ENCODE measurements around the gene AMOT.
A peak's percentile ranks its signal among the peaks of the same experiment; 100 is the strongest.

AMOT gene

DNA sequence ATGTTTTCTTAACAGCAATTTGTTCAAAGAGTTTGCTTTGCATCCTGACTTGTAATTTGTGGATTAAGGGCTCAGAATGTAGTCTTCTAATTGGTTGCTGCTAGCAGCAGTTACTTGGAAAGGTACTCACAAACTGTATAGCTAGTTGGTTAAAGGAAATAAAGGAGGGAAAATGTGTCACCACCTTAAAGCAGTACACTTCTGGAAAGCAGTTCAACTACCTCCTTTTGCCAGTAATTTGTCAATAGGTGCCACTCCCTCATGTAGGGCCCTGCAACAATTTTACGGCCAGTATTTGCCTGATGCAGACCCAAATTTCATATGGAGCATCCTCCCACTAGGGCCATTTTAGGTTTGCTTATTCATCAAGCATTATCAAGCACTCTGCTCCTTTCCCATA lies 20.8 kb downstream of the AMOT start:
- Histone ChIP-seq H3K36me3 (ENCODE audit: control insufficient read depth, insufficient read depth, low read length) (no peaks in the 10 kb centered on the region), H3K9me3 (ENCODE audit: control insufficient read depth, low read length) (no peaks in the 10 kb centered on the region), H3K27ac (ENCODE audit: low read depth, low read length, severe bottlenecking) (no peak overlapping the region), H3K4me1 (ENCODE audit: control insufficient read depth, insufficient read depth, low read length, poor library complexity, severe bottlenecking) (peaks cover 3% of the 10 kb centered on the region), H3K4me3 (ENCODE audit: extremely low read depth, insufficient read depth, low read length, poor library complexity, severe bottlenecking) (no peak overlapping the region)
- 100% methylated on average over 1 of the region's 1 CpG; no CpG with 5 or more reads in 1 of the 2 experiments for WGBS, 2 experiments (ENCODE audit: insufficient coverage in 2 of 2)

DNA sequence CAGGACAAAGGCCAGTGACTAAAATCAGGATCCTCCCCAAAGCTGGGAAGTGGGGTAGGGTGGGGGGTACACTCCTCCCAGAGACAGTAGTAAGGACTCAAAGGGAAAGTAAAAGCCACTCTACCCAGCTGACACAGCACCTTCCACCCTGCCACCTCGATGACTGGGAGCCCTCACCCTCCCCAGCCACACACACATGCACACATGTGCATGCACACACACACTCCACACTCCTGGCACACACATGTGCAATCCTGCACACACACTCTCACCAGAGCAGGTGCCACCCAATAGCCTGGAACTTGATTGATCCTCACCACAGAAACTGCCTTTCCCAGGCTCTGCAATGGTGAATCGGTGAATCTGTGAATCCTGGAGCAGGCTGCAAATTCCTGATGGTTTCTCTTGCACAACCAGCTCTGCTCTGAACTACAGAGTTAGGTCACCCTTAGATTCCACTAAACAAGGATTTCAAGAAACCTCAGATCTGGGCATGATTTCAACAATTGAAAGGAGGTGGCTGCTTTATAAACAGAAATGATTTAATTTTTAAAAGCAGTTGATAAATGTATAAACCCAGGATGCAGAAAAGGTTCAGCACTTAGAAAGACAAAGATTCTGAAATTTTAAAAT lies 21.5 kb downstream of the AMOT start:
- Histone ChIP-seq H3K9me3 (ENCODE audit: control insufficient read depth, low read length) (no peaks in the 10 kb centered on the region), H3K36me3 (ENCODE audit: control insufficient read depth, insufficient read depth, low read length) (no peaks in the 10 kb centered on the region), H3K27ac (ENCODE audit: low read depth, low read length, severe bottlenecking) (no peak overlapping the region), H3K4me1 (ENCODE audit: control insufficient read depth, insufficient read depth, low read length, poor library complexity, severe bottlenecking) (peaks cover 3% of the 10 kb centered on the region), H3K4me3 (ENCODE audit: extremely low read depth, insufficient read depth, low read length, poor library complexity, severe bottlenecking) (no peak overlapping the region)
- 100% methylated on average over 1 of the region's 2 CpGs for WGBS, 2 experiments (ENCODE audit: insufficient coverage in 2 of 2)

DNA sequence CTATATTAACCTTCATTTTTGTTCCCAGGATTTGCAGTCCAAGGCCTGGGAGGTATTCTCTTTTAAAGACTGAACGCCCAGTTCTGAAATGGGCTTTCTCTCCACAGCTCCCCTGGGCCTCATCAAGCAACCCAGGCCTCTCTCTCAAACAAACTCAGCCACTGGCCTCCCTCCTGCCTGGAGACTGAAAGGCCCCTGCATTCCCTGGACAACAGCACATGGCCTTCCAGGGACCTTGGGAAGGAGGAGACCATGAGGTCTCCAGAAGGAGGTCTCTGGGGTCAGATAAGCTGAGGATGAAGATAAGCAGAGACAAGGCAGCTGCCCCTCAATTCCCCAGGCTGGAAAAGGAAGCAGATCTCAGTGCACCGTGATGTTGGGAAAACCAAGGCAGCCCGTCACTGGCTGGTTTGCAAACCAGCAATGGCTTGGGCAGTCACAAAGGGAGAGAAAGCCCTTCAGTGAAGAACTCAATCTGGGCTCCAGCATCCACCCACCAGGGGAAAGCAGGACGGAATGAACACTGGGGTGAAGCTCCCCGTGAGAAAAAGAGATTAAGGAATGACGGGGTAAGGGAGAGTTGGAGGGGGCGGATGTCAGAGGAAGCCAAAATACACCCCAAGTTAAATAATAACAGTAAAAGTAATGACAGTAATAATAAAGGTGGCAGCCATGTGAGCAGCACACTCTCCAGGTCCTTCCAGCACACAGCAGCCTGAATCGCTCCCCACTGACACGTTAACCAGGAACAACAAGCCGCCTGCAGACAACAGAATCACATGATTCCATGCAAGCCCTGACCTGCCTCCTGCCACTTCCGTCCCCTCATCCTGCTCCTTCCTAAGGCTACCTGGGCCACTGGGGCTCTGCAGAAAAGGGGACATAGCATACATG lies 22.3 kb downstream of the AMOT start:
- 100% methylated on average over 1 of the region's 11 CpGs; no CpG with 5 or more reads in 1 of the 2 experiments for WGBS, 2 experiments (ENCODE audit: insufficient coverage in 2 of 2)
- H3K27ac ChIP-seq (ENCODE audit: low read depth, low read length, severe bottlenecking), result peak overlapping the region; percentile 23

DNA sequence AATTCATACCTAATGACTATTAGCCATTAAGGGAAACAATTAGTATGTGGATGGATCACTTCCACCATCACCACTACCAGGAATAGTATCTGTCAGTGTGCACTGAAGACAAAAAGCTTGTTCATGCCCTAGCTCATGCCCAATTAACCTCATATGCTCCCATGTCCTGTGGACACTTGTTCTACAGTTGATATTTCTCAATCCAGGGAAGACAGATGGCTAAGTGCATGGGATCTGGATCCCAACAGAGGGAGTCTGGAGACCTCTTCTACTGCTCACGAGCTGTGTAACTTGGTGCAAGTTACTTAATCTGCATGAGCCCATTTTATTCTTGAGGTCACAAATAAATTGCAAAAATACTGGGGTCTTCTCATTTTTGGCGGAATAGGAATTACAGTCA lies 23.7 kb downstream of the AMOT start:
- no peak overlapping the region for H3K27ac ChIP-seq (ENCODE audit: low read depth, low read length, severe bottlenecking)
- H3K4me3 ChIP-seq (ENCODE audit: extremely low read depth, insufficient read depth, low read length, poor library complexity, severe bottlenecking), result no peak overlapping the region
- no peaks in the 10 kb centered on the region for H3K9me3 ChIP-seq (ENCODE audit: control insufficient read depth, low read length)
- peaks cover 3% of the 10 kb centered on the region for H3K4me1 ChIP-seq (ENCODE audit: control insufficient read depth, insufficient read depth, low read length, poor library complexity, severe bottlenecking)
- no CpG with 5 or more reads among the region's 2 CpGs for WGBS, 2 experiments (ENCODE audit: insufficient coverage in 2 of 2)
- H3K36me3 ChIP-seq (ENCODE audit: control insufficient read depth, insufficient read depth, low read length), result no peaks in the 10 kb centered on the region

More for the DNA sequence above, 22.3 kb downstream of the AMOT start:
- no peaks in the 10 kb centered on the region for H3K36me3 ChIP-seq (ENCODE audit: control insufficient read depth, insufficient read depth, low read length)
- peaks cover 3% of the 10 kb centered on the region for H3K4me1 ChIP-seq (ENCODE audit: control insufficient read depth, insufficient read depth, low read length, poor library complexity, severe bottlenecking)
- no peaks in the 10 kb centered on the region for H3K9me3 ChIP-seq (ENCODE audit: control insufficient read depth, low read length)
- no peak overlapping the region for H3K4me3 ChIP-seq (ENCODE audit: extremely low read depth, insufficient read depth, low read length, poor library complexity, severe bottlenecking)

DNA sequence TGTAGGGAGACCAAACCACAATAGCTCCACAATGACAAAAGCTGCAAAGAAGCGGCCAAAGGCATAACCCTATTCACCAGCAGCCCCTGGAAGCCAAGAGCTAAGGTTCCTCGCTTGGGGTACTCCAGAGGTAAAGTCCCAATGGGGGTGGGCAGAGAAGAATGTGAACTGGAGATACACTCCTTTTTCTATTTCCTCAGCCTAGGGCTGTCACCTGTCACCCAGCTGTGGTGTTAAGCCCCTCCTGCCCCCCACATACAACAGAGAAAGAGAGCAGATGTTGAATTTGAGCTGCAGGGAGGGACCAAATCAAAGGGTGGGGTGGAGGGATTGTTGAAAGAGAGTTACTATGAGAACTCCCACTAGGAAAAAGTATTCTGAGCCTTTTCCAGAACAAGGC lies 26.1 kb downstream of the AMOT start:
- H3K36me3 ChIP-seq (ENCODE audit: control insufficient read depth, insufficient read depth, low read length), result no peaks in the 10 kb centered on the region
- H3K27ac ChIP-seq (ENCODE audit: low read depth, low read length, severe bottlenecking), result no peak overlapping the region
- no peak overlapping the region for H3K4me3 ChIP-seq (ENCODE audit: extremely low read depth, insufficient read depth, low read length, poor library complexity, severe bottlenecking)
- H3K9me3 ChIP-seq (ENCODE audit: control insufficient read depth, low read length), result no peaks in the 10 kb centered on the region
- WGBS, 2 experiments (ENCODE audit: insufficient coverage in 2 of 2), result no CpG with 5 or more reads among the region's 2 CpGs
- no peaks in the 10 kb centered on the region for H3K4me1 ChIP-seq (ENCODE audit: control insufficient read depth, insufficient read depth, low read length, poor library complexity, severe bottlenecking)

DNA sequence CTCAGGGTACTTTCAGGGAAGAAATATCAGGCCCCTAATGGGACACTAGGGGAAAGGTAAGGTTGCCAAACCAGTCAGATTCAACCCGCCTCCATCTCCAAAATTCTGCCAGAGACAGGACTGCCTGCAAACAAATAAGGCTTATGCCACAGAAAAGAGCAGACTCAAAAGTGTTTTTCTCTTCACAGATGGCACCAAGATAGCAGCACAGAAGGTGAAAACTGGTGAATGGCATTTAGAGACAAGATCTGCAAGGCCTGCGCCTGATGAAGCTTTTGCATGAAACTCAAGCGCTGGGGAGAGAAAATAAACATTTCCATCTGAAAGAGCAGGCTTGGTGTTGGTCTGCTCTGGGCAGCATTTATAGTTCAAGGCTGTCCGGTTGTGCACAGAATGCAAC lies 27.9 kb downstream of the AMOT start:
- Histone ChIP-seq H3K9me3 (ENCODE audit: control insufficient read depth, low read length) (no peaks in the 10 kb centered on the region), H3K4me3 (ENCODE audit: extremely low read depth, insufficient read depth, low read length, poor library complexity, severe bottlenecking) (no peak overlapping the region), H3K27ac (ENCODE audit: low read depth, low read length, severe bottlenecking) (no peak overlapping the region), H3K4me1 (ENCODE audit: control insufficient read depth, insufficient read depth, low read length, poor library complexity, severe bottlenecking) (no peaks in the 10 kb centered on the region), H3K36me3 (ENCODE audit: control insufficient read depth, insufficient read depth, low read length) (no peaks in the 10 kb centered on the region)
- 94 to 96% methylated on average over 2 to 4 of the region's 4 CpGs for WGBS, 2 experiments (ENCODE audit: insufficient coverage in 2 of 2)

DNA sequence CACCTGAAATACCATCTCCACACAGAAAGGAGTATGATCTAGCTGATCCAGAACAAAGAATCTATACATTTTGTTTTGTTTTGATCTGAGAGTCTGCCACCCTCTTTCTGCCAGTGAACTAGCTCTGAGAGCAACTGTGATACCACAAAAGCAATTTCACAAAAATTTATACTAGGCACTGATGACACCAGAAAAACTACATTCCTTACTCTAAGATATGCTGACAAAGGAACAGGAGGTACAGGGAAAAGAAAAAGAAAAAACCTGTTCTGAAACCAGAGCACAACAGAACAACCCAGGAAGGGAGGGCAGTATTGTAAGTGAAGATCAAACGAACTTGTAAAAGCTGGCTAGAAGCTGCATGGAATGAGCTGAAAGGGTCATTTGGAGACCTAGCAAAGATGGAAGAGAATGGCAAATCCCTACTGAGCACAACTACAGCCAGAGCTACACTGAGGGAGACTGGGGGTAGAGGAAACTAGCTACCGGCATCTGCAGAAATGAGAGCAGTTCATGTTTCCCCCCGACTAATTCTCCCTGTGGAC lies 31.9 kb downstream of the AMOT start:
- Histone ChIP-seq H3K4me1 (ENCODE audit: control insufficient read depth, insufficient read depth, low read length, poor library complexity, severe bottlenecking) (no peaks in the 10 kb centered on the region), H3K36me3 (ENCODE audit: control insufficient read depth, insufficient read depth, low read length) (no peaks in the 10 kb centered on the region), H3K4me3 (ENCODE audit: extremely low read depth, insufficient read depth, low read length, poor library complexity, severe bottlenecking) (no peak overlapping the region), H3K27ac (ENCODE audit: low read depth, low read length, severe bottlenecking) (no peak overlapping the region), H3K9me3 (ENCODE audit: control insufficient read depth, low read length) (no peaks in the 10 kb centered on the region)
- no CpG with 5 or more reads among the region's 3 CpGs for WGBS, 2 experiments (ENCODE audit: insufficient coverage in 2 of 2)

DNA sequence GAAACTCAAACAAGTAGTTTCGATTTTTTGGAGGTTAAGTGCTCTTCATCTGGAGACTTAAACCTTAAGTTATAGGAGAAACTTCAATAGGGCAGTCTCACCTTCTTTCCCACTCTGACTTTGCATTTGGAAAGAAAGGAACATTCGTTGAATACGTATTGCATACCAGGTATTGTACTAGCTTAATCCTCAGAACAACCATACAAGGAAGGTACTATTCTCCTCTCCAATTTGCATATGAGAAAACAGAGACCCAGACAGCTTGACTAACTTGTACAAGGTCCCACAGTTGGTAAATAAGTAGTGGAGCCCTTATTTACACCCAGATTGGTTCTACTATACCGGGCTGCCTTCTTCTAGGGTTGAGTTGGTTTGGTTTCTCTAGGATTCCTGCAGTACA lies 32.6 kb downstream of the AMOT start:
- no peaks in the 10 kb centered on the region for H3K36me3 ChIP-seq (ENCODE audit: control insufficient read depth, insufficient read depth, low read length)
- H3K9me3 ChIP-seq (ENCODE audit: control insufficient read depth, low read length), result no peaks in the 10 kb centered on the region
- no peak overlapping the region for H3K27ac ChIP-seq (ENCODE audit: low read depth, low read length, severe bottlenecking)
- WGBS, 2 experiments (ENCODE audit: insufficient coverage in 2 of 2), result no CpG with 5 or more reads among the region's 4 CpGs
- H3K4me3 ChIP-seq (ENCODE audit: extremely low read depth, insufficient read depth, low read length, poor library complexity, severe bottlenecking), result no peak overlapping the region
- H3K4me1 ChIP-seq (ENCODE audit: control insufficient read depth, insufficient read depth, low read length, poor library complexity, severe bottlenecking), result no peaks in the 10 kb centered on the region

DNA sequence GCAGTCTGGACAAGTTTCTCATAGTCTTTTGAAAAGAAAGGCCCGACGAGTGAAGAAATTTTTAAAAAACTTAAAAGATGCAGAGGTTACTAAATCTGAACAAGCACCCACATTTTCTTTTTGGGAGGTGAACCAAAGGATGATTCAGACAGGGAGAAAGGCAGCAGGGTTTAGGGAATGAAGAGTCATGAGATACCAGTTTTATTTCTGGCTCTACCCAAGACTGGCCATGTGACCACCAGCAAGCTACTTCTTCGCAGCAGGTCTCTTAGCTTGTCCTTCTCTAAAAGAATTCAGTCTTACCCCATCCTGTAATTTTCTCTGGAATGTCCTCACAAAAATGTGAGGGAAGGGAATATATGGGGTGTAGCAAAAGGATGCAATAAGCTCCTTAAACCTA lies 37.6 kb downstream of the AMOT start:
- Histone ChIP-seq H3K36me3 (ENCODE audit: control insufficient read depth, insufficient read depth, low read length) (peaks cover 9% of the 10 kb centered on the region), H3K9me3 (ENCODE audit: control insufficient read depth, low read length) (no peaks in the 10 kb centered on the region), H3K27ac (ENCODE audit: low read depth, low read length, severe bottlenecking) (no peak overlapping the region), H3K4me3 (ENCODE audit: extremely low read depth, insufficient read depth, low read length, poor library complexity, severe bottlenecking) (no peak overlapping the region), H3K4me1 (ENCODE audit: control insufficient read depth, insufficient read depth, low read length, poor library complexity, severe bottlenecking) (no peaks in the 10 kb centered on the region)
- WGBS, 2 experiments (ENCODE audit: insufficient coverage in 2 of 2), result no CpG with 5 or more reads among the region's 3 CpGs

DNA sequence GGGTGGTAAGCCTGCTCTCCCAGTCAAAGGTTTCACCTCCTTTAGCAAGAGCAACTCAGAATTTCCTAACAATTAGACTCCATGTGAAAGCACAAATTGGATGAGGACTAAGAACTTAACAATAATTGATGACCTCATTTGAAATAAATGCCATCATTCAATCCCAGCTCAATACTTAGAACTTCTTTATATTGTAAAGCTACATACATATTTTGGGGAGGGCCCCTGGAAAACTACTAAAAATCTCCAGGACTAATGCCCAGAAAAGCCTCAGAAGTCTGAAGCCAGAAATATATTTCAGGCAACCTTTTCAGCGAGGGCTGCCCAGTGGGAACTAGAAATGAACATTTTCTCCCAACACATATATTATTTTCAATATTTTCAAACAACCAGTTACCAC lies 38.1 kb downstream of the AMOT start:
- no peak overlapping the region for H3K4me3 ChIP-seq (ENCODE audit: extremely low read depth, insufficient read depth, low read length, poor library complexity, severe bottlenecking)
- no peak overlapping the region for H3K27ac ChIP-seq (ENCODE audit: low read depth, low read length, severe bottlenecking)
- H3K36me3 ChIP-seq (ENCODE audit: control insufficient read depth, insufficient read depth, low read length), result peaks cover 9% of the 10 kb centered on the region
- H3K9me3 ChIP-seq (ENCODE audit: control insufficient read depth, low read length), result no peaks in the 10 kb centered on the region
- no peaks in the 10 kb centered on the region for H3K4me1 ChIP-seq (ENCODE audit: control insufficient read depth, insufficient read depth, low read length, poor library complexity, severe bottlenecking)
- 100% methylated on average over 1 of the region's 1 CpG; no CpG with 5 or more reads in 1 of the 2 experiments for WGBS, 2 experiments (ENCODE audit: insufficient coverage in 2 of 2)
